ENCODE data around the gene NDUFA7. TPM values are rescaled to one million over a fixed set of nuclear protein-coding genes. Genes with fewer than 3 reads are reported as not detected.

The NDUFA7 gene
- total and polyA plus RNA-seq, 2 of the 13 experiments (the other 11 are each of a cell fraction or from before 2014, with no cell fraction given), result 64.5 to 71.5 TPM

DNA sequence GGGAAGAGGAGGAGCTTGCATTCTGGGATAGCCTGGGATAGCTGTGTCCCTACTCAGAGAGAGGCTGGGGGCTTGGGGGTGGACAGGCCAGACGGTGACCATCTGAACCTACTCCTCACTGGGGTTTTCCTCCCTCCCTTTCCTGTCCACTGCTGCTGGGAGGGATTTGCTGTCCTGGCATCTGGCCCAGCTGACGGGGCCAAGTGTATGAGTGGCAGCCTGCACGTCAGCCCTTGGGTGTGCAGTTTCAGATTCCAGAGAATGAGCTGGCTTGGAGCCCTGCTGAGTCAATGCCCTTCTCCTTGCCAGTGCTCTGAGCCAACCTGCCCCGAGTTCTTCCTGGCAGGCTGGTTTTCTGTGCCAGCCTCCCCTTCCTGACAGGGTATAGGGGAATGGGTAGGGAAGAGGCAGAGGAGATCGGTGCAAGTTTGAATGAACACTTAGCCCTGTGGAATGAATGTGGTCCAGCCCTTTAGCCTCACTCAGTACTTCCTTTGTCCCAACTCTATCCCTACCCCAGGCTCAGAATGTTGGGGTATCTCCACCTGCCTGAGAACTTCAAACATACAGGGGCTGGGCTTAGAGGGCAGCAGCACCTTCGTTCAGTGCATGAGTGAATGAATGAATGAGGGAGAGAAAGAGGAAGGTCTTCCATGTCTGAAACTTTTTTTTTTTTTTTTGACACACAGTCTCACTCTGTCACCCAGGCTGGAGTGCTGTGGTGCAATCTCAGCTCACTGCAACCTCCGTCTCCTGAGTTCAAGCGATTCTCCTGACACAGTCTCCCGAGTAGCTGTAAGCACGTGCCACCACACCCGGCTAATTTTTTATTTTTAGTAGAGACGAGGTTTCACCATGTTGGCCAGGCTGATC lies 41.0 kb upstream of the NDUFA7 start (continued):
- TF ChIP-seq ARID5B (CRISPR knock-in tag; IDR thresholded peaks at IDR 0.05) (peak; percentile 76), KLF12 (CRISPR knock-in tag; IDR thresholded peaks at IDR 0.05; ENCODE audit: borderline replicate concordance) (no peak), ZNF839 (CRISPR knock-in tag; IDR thresholded peaks at IDR 0.05; ENCODE audit: borderline replicate concordance) (0 out of 2 replicates have a peak, but pooled peaks have one; percentile 29), AKAP8 (CRISPR knock-in tag; IDR thresholded peaks at IDR 0.05) (no peak), ZNF263 (CRISPR knock-in tag; IDR thresholded peaks at IDR 0.05) (0 out of 2 replicates have a peak, but pooled peaks have one; percentile 24), EP300 (IDR thresholded peaks at IDR 0.05; ENCODE audit: low read depth in 2 of 2, low read length in 2 of 2) (peak in 1 of 2 experiments; percentile 18; a peak in 1 of 4 replicates), EP300 (CRISPR knock-in tag; IDR thresholded peaks at IDR 0.05; ENCODE audit: borderline replicate concordance) (no peak), ZNF12 (CRISPR knock-in tag; IDR thresholded peaks at IDR 0.05) (peak; percentile 79; the same call in 1 of the 2 replicates), ZFX (CRISPR knock-in tag; IDR thresholded peaks at IDR 0.05; ENCODE audit: low read depth) (peak; percentile 64), UBTF (CRISPR knock-in tag; IDR thresholded peaks at IDR 0.05) (peak; percentile 49; the same call in 1 of the 2 replicates), POLR2AphosphoS5 (IDR thresholded peaks at IDR 0.05; ENCODE audit: low read depth, low read length) (peak; percentile 54; the same call in 1 of the 2 replicates), PAXIP1 (CRISPR knock-in tag; conservative IDR thresholded peaks at IDR 0.05) (peak; percentile 69)
- TF ChIP-seq, protein P1, sequence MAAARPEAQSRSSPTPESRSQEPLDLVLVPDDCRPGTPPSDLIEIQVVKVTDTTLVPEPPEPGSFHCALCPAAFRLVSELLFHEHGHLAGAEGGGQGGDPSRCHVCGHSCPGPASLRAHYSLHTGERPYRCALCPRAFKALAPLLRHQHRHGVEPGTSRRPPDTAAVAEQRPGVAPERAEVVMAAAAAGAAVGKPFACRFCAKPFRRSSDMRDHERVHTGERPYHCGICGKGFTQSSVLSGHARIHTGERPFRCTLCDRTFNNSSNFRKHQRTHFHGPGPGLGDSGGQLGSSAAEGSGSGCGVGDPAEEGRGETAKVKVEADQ (CRISPR knock-in tag; IDR thresholded peaks at IDR 0.05; ENCODE audit: borderline replicate concordance), result 0 out of 2 replicates have a peak, but pooled peaks have one; percentile 36

All from HepG2 (cell line).